Anterior cingulate cortex (tissue), 58 donors: ENCODE data around the gene JAKMIP1.
A peak's percentile ranks its signal among the peaks of the same experiment; 100 is the strongest.

ENCODE experiments used
- DNase-seq, 58 donors: peaks; one replicate each; lab custom pipeline; 2025; lab: John Stamatoyannopoulos, UW

Gene JAKMIP1

DNA sequence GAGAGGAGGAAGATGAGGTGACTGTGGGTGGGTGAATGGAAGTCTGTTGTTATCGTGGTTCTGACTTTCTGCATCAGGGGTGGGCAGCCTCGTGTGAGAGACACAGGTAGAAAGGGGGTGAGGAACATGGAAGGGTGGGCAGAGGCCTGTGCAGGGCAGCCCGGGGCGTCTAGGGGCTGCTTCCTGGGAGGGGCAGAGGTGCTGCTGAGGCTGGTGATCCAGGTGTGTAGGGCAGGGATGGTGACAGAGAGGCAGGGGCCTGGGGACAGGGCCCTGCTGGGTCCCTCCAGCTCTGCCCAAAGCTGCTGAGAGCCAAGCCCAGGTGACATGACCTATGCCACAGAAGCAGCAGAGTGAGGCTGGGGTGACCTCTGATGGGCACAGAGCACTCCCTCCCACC lies 92.5 kb downstream of the JAKMIP1 start:
- no peak for DNase-seq

DNA sequence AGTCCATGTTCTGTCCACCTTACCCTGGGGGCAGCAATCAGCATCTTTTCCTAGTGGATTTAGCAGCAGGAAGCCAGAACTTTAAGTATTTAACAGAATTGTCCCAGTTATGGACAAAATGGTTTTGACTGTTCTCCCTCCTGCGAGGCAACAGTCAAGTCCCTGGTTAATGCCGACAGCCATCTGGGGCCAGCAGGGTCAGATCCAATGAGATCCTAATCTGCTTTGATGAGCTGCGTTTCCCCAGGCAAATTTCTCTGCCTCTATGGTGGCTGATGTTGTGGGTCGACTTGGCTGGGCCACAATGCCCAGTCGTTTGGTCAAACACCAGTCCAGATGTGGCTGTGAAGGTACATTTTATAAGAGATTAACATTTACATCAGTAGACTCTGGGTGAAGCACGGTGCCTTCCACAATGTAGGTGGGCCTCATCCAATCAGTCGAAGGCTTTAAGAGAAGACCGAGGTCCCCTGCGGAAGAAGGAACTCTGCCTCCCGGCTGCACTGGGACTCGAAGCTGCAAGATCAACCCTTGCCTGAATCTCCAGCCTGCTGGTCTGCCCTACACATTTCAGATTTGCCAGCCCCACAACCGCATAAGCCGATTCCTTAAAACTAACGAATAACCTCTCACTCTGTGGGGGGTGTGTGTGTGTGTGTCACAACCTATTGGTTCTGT lies 93.1 kb downstream of the JAKMIP1 start:
- no peak for DNase-seq

DNA sequence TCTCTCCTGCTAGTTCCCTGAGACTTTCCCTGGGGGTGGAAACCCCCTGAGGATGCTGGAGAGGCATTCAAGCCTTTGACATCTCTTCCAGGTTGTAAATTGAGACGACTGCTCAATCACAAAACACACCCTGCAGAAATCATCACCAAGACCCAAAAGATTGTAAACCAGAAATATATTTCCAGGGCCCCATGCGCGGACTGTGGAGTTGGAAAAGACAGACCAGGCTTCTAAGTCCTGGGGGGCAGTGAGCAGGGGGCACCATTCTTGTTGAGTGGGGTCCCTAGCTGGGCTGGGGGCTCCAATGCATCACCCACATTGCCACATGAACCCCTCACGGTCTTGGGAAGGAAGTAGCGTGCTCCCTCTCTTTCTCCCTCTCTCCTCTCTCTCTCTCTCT lies 94.2 kb downstream of the JAKMIP1 start:
- no peak for DNase-seq

DNA sequence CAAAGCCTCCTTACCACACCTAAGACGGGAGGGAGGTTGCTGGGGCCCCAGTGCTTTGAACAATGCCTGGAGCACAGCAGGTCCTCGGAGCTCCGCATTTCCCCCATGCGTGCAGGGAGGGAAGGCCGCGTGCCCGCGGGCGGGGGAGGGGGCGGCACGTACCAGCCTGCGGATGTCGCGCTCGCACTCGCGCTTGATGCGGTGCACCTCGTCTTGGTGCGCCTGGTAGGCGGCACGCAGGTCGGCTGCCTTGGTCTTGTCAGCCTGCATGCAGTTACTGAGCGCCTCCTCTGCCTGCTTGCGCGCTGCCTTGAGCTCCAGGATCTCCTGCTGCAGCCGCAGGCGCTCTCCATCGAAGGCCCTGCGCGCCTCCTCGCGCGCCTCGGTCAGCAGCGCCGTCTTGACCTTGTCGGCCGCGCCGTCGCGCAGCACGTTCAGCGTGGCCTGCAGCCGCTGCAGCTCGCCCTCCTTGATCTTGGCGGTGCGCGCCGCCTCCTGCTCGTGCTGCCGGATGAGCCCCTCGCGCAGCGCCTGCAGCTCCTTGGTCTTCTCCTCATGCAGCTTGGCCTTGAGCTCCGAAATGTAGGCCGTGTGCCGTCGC lies 94.9 kb downstream of the JAKMIP1 start:
- DNase-seq, result no peak

DNA sequence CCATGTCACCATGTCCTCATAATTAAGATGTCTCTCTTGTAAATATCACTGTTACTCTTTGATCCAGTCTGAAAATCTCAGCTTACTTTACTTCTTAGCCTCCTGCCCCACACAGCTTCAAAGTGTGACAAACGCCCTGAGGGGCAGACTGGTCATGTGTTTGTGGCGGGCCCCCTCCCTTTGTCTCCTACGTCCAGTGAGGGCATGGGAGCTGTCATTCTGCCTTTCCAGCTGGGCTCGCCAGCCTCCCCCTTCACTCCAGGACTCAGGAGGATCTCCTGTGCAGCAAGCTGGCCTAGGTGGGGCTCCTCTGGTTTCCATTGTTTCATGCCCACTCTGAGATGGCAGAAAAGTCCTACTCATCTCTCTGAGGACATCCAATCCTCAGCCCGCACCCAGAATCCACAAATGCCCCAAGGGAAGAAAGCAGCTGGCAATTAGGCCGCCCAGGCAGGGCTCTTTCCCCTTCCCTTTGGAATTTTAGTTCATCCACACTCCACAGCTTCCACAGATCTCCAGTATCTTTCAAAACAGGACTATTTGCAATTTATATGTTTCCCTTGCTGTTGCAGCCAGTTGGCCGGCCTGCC lies 95.7 kb downstream of the JAKMIP1 start:
- no peak for DNase-seq

DNA sequence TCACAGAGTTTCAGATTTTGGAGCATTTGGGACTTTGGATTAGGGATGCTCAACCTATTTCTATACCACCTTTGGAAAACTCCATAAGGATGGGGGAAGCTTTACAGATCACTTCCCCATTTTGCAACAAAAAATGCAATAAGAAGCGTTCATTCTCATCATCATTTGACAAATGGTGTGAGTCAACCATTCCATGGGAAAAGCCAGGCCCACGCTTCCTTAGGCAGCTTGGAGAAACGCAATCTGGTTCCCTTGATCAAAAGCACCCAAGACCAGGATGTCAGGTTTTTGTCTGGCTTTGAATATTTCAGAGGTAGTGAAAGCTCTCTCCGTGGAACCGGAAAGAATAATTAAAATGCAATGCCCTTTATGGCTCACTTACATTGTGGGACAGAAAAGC lies 102.8 kb downstream of the JAKMIP1 start:
- DNase-seq, result peak in 1 of 58 donors; percentile 17

DNA sequence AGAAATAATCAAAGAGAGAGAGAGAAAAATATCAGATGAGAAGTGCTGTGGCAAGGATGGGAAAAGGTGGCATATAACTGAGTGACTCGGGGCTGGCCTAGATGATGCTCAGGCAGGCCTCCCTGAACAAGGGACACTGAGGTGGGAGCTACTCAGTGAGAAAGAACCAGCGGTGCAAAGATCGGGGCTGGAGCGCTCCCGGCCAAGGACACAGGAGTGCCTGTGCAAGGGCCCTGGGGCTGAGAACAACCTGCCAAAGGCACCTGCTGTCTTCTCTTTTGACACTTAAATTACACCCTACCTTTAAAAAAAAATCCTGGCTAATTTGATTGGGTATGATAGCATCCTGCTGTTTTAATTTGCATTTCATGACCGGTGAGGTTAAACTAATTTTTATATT lies 104.5 kb downstream of the JAKMIP1 start:
- DNase-seq, result no peak

DNA sequence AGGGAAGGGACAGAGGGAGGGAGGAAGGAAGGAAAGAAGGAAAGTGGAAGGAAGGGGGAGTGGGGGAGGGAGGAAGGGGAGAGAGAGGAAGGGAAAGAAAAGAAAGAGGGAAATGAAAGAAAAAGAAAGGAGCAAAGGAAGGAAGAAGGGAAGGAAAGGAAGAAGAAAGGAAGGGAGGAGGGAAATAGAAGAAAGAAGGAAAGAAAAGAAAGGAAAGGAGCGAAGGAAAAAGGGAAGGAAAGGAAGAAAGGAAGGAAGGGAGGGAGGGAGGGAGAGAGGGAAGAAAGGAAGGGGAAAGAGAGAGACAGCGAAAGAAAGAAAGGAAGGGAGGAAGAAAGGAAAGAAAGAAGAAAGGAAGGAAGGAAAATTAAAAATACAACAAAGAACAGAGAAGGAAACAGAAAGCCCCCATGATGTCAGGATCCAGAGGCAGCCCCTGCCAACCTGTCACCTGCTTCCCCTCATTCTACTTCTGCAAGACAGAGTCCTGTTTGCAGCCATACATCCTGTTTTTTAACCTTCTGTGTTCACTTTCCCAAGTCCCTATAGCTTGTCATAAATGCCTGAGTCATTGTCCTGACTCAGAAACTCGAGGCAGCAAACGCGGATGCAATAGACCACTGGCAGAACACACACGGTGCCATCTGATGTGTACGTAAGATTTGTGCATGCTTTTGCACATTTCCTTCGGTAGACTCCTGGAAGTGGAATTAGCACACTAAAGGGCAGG lies 105.2 kb downstream of the JAKMIP1 start:
- peak in 7 of 58 donors; percentile 20 to 60 (median 37) for DNase-seq

DNA sequence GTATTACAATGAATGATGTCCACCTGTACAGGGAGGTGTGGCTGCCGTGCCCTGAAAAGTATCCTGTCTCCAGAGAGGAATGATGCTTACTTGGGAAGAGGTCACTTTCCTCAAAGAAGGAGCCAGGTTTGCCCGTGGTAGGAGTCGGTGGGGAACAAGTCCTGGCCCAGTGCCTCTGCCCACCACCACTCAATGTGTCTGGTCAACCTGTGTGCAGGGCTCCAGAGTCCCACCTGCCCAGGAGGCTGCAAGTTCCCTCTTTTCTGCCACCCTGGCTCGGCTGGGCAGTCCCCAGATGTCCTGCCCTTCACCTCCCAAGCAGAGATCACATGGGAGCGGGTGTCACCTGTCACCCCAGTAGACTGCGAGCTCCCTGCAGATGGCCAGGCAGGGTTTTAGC lies 106.7 kb downstream of the JAKMIP1 start:
- DNase-seq, result no peak

DNA sequence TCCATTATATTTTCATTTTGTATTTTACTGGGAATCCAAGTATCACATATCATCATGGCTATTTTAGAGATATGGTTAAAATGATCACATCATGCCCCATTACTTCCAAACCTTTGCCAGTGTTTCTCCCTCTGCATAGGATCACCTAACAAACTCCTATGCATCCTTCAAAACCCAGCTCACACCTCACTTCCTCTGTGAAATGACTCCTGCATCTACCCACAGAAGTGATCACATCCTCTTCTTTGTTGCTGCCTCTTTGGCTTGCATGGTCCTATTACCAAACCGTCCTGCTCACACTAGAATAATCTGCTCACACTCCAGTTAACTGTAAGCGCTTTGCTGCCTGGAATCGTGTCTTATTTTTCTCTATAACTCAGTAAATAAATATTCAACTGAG lies 107.4 kb downstream of the JAKMIP1 start:
- DNase-seq, result no peak

DNA sequence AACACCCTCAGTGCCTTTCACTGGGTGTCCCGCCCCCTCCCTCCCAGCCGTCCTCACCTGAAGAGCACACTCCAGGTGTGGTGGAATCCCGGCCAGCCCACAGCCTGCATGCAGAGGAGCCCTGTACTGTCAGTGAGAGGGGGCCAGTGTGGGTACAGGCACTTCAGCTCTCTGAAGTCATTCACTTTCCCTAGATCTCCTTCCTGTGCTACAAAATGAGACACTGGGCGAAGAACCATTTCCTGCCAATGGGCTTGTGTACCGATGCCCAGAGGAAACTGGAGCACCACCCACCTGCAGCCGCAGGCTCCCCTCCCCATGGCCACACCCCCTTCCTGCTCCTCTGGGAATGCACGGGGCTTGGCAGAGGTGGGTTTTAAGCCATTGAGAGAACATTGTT lies 108.2 kb downstream of the JAKMIP1 start:
- DNase-seq, result no peak

DNA sequence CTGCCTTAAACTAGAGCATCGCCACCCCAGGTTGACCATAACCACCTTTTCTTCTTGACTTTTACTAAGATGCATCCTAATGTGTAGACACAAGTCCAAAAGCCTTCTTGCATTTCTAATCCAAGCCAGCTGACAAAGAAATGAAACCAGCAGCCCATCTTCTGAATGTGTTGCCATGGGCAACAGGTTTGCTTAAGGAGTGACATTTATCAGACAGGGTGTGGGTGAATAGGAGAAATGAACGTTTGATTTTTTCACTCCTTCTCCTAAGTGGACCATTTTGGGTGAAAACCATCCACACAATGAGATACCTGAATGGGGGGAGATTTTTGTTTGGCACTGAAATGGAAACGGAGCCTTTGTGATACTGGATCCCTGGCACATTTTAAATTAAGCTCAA lies 109.4 kb downstream of the JAKMIP1 start:
- peak in 1 of 58 donors; percentile 11 for DNase-seq

DNA sequence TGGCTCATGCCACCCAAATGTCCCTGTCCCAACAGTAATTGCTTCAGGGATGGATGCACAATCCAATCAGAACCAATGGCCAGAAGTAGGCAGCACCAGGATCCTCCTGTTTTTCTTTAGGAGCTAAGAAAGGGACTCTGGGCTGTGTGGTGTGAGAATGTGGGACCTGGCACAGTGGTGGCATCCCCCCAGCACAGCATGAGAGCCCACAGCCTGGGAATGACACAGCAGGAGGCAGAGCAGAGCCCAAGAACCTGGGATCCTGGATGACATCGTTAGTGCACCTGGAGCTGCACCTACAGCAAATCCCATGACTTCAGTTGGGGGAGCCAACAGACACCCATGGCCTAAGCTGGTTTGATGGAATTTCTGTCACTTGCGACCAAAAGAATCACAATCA lies 111.4 kb downstream of the JAKMIP1 start:
- no peak for DNase-seq

DNA sequence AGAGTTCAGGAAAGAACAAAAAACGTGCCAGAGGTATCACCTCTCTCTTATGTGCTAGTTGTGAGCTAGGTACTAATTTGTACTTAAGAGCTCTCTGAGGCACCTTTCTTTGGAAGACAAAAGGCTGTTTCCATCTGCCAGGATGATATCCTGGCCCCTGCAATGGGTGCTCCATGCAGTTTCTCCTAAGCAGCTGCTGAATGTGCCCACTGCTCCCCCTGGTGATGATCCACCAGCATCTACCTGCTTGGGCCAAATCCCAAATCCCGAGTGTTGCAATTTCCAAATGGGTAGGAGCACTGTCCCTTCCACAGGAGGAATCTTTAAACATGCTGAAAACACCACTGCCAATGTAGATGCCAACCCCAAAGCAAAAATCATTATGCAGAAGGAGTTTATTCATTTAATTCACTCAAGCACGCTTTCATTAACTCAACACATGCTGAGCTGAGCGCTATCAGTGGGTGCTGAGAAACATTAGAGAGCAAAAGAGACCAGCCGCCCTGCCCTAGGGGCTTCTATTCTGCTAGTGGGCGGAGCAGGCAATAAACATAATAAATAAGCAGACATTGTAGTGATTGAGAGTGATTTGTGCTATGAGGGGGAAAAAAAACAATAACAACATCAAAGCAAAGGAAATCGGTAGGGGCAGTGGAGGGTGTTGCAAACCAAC lies 112.5 kb downstream of the JAKMIP1 start:
- peak in 25 of 58 donors; percentile 10 to 75 (median 36) for DNase-seq

DNA sequence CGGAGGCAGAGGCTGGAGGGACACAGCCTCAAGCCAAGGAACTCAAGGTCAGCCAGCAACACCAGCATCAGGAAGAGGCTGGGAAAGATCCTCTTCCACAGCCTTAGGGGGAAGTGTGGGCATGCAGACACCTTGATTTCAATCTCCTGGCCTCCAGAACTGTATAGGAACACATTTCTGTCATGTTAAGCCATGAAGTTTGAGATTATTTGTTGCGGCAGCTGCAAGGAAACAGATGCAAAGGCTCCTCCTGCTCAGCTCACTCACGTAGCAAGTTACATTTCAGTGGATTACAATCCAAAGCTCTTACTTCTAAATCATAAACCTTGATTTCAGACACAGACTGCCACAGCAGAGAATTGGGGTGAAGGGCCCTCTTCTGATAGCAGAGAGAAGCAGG lies 113.5 kb downstream of the JAKMIP1 start:
- no peak for DNase-seq

DNA sequence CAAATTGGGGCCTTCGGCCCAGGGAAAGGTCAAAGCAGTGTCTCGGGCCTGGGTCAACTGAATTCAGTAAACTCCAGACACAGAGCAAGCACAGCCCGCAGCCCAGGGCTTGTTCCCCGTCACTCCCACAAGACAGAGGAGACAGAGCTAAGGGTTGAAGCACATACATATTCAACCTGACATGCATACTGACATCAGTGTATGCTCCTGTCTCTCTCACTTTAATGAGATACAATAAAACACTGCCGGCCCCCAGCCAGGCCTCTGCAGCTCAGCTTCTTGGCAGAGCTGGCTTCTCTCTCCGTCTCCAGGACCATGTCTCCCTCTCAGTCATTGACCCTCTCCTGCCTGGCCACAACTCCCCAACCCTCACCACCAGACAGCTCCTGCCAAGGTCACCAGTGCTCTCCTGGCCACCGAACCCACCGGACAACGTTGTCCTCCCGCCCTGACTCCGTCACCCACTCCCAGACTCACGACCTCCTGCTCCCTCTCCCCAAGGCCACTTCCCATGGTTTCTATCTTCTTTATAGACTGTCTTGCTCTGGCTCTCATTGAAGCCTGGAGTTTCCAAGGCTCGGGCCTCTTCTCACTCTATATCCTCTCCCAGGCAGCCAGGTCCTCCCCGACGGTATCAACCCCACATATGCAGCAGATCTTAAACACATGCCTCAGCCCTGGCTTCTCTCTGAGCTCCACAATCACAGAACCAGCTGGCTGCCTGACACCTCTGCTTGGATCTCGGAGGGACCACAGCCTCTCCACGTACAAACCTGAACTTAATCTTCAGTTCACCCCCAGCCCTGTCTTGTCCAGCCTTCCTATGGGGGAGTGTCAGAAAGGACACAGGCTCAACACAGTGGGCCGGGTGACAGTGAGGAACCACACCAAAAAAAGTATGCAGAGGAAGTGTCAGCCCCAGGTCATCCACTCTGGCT lies 114.4 kb downstream of the JAKMIP1 start:
- DNase-seq, result peak in 1 of 58 donors; percentile 33

DNA sequence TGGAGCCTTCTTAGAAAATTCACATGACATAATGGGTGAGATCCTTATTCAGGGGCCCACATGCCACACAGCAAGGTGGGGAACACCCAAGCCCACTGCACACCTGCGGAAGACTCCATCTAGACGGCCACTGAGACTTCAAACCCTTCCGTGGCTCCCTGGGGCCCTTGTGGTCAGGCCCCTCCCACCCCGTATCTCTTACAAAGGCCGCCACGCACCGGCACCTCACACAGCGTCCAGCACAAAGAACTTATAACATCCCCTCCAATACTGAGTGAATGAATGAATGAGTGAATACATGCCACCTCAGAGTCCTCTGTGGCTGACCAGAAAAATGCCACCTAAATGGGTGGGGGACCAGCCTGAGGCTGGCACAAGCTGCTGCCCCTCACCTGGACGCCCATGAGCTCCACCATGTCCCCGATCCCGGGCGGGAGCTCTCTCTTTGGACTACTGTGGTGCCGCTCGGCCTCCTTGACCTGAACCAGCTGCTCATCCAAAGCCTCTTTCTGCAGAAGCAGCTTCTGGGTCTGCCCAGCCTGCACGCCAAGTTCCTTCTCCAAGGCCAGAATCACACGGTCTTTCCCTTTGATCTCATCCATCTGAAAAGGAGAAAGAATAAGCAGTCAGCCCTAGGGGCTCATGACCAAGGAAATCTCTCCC lies 115.2 kb downstream of the JAKMIP1 start:
- DNase-seq, result no peak

DNA sequence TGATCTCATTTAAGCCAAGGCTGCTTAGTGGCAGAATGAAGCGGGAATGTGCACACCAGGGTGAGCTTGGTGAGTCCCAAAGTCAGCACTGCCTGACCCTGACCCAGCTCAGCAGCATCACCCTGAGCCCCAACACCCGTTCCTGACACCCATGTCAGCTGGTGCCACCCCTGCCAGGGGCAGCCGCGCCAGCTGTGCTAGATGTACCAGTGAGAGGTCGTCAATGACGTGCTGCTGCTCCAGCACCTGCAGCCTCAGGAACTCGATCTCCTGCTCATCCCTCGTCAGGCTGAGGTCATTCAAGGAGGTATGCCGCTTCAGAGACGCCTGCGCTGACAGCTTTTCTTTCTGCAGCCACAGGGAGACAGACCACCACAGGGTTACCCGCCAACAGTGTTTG lies 120.4 kb downstream of the JAKMIP1 start:
- no peak for DNase-seq

DNA sequence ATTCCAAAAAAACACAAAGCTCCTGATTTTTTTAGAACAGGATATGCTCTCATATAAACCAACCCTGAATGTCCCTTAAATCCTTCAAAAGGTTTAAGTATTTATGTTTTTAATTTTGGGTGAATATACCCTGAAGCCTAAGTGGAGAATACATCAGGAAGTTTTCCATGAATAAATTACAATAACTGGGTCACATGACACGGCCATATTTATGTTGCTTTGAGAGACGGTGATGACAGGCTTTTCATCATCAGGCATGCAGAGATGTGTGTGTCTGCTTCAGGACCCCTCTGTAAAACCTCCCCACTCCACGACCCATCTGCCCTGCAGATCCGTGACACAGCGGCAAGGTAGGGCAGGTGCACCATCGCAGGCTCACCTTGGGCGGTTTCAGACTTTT lies 121.8 kb downstream of the JAKMIP1 start:
- no peak for DNase-seq
